ENCODE measurements around the gene CCL16.

GRCh38 chr17:36027761-36028160 is 46.5 kb upstream of the CCL16 start:
- TF ChIP-seq CTCF (conservative IDR thresholded peaks at IDR 0.05; ENCODE audit: low read length) = no peak
- no peak for TF ChIP-seq EZH2phosphoT487 (IDR thresholded peaks at IDR 0.05; ENCODE audit: borderline replicate concordance, low read depth, low read length)
